GM23338 (cell line): ENCODE measurements around the gene CLASRP. TPM values are rescaled to one million over a fixed set of nuclear protein-coding genes. Genes with fewer than 3 reads are reported as not detected.

Source experiments
- ATAC-seq: fragments of 200-7000 bp; cut with Tn5 transposase; 3 replicates; pipeline ENCODE4 v1.9.1; 2020
- DNase-seq: peaks from one replicate; pipeline ENCODE4 v3.0.0-alpha.2; 2015; ENCODE audit warnings: low spot score
- H2AFZ ChIP-seq: fragments of 200-600 bp; sonication (generic); 2 replicates; pipeline ENCODE4 v1.8.0; 2016; ENCODE audit warnings: antibody characterized with exemption, mild to moderate bottlenecking, moderate library complexity
- H3F3A ChIP-seq: fragments of 200-600 bp; sonication (generic); replicated peaks from 2 replicates; pipeline ENCODE4 v1.8.0; 2017; ENCODE audit warnings: antibody characterized with exemption, mixed run types, low read depth
- H3K27ac ChIP-seq: fragments of 200-600 bp; sonication (generic); 2 replicates; pipeline ENCODE4 v1.6.1; 2016; ENCODE audit warnings: low read depth
- H3K27me3 ChIP-seq: fragments of 200-600 bp; sonication (generic); 2 replicates; pipeline ENCODE4 v1.8.0; 2016; ENCODE audit warnings: mild to moderate bottlenecking, mixed run types, moderate library complexity; ENCODE audit not compliant: insufficient read depth
- H3K36me3 ChIP-seq: fragments of 200-600 bp; sonication (generic); 2 replicates; pipeline ENCODE4 v1.8.0; 2016; ENCODE audit warnings: mild to moderate bottlenecking; ENCODE audit not compliant: insufficient read depth
- H3K4me1 ChIP-seq: fragments of 200-600 bp; sonication (generic); 2 replicates; pipeline ENCODE4 v1.8.0; 2016; ENCODE audit warnings: mild to moderate bottlenecking, moderate library complexity; ENCODE audit not compliant: insufficient read depth
- H3K4me2 ChIP-seq: fragments of 200-600 bp; sonication (generic); 2 replicates; pipeline ENCODE4 v1.7.1; 2017; ENCODE audit warnings: mixed run types
- H3K4me3 ChIP-seq: fragments of 200-600 bp; sonication (generic); 2 replicates; pipeline ENCODE4 v1.6.1; 2016; ENCODE audit warnings: mixed run types
- H3K79me2 ChIP-seq: fragments of 200-600 bp; sonication (generic); replicated peaks from 2 replicates; pipeline ENCODE4 v1.8.0; 2017; ENCODE audit warnings: mild to moderate bottlenecking; ENCODE audit not compliant: insufficient read depth
- H3K9me2 ChIP-seq: fragments of 200-600 bp; sonication (generic); 2 replicates; pipeline ENCODE4 v1.8.0; 2017; ENCODE audit not compliant: insufficient read depth
- H4K20me1 ChIP-seq: fragments of 200-600 bp; sonication (generic); replicated peaks from 2 replicates; pipeline ENCODE4 v1.8.0; 2017; ENCODE audit warnings: mild to moderate bottlenecking; ENCODE audit not compliant: insufficient read depth
- H3K27ac Mint-ChIP-seq: 2 replicates; pipeline ENCODE4 v1.8.0; 2020; ENCODE audit warnings: inconsistent platforms, mild to moderate bottlenecking, moderate library complexity, mixed read lengths
- H3K27me3 Mint-ChIP-seq: 3 replicates; pipeline ENCODE4 v1.8.0; 2022; ENCODE audit warnings: low read depth, mild to moderate bottlenecking, moderate library complexity, mixed read lengths, inconsistent platforms; ENCODE audit not compliant: insufficient read depth, poor library complexity
- H3K36me3 Mint-ChIP-seq: 3 replicates; pipeline ENCODE4 v1.8.0; 2021; ENCODE audit warnings: low read depth, mild to moderate bottlenecking, inconsistent platforms, moderate library complexity, mixed read lengths
- H3K4me1 Mint-ChIP-seq: 3 replicates; pipeline ENCODE4 v1.8.0; 2020; ENCODE audit warnings: mild to moderate bottlenecking, inconsistent platforms, mixed read lengths
- H3K4me3 Mint-ChIP-seq: 3 replicates; pipeline ENCODE4 v1.8.0; 2021; ENCODE audit warnings: moderate library complexity, mild to moderate bottlenecking, inconsistent platforms, mixed read lengths
- H3K9me3 Mint-ChIP-seq: 3 replicates; pipeline ENCODE4 v1.8.0; 2020; ENCODE audit warnings: moderate library complexity, mild to moderate bottlenecking, inconsistent platforms, mixed read lengths
- EZH2 ChIP-seq: fragments of 200-600 bp; sonication (generic); IDR thresholded peaks from one replicate; pipeline ENCODE4 v1.8.0; 2017; ENCODE audit warnings: antibody characterized with exemption, mild to moderate bottlenecking, low read depth; ENCODE audit not compliant: unreplicated experiment
- EZH2phosphoT487 ChIP-seq: fragments of 200-600 bp; sonication (generic); IDR thresholded peaks from one replicate; pipeline ENCODE4 v1.8.1; 2018; ENCODE audit warnings: antibody characterized with exemption; ENCODE audit not compliant: unreplicated experiment
- JUNB ChIP-seq: IDR thresholded peaks from one replicate; pipeline ENCODE4 v1.6.1; 2016; ENCODE audit warnings: antibody characterized with exemption; ENCODE audit not compliant: unreplicated experiment
- ZNF114 ChIP-seq: fragments of 250-450 bp; sonication (Bioruptor Pico); IDR thresholded peaks from 2 replicates; pipeline ENCODE4 v1.5.0; 2020; ENCODE audit warnings: mild to moderate bottlenecking, moderate library complexity
- ZNF331 ChIP-seq: fragments of 250-450 bp; sonication (Bioruptor Pico); IDR thresholded peaks from 2 replicates; pipeline ENCODE4 v1.5.0; 2020; ENCODE audit warnings: low read depth, mild to moderate bottlenecking, moderate library complexity
- ZNF462 ChIP-seq: fragments of 250-450 bp; sonication (Bioruptor Pico); IDR thresholded peaks from 2 replicates; pipeline ENCODE4 v1.5.0; 2020; ENCODE audit warnings: mild to moderate bottlenecking, moderate library complexity
- polyA plus RNA-seq: library from polyadenylated mRNA; unstranded; fragments of >200 nt; fragmentation: Nextera tagmentation; extraction: Ambion mirVana; gene quantifications from 2 replicates; pipeline ENCODE4 v1.2.1, GENCODE V29; 2016
- total RNA-seq: library from RNA; depleted of rRNA; stranded (reverse); fragments of >200 nt; shearing (Covaris generic); gene quantifications from 2 replicates; pipeline ENCODE4 v1.2.3, GENCODE V29; 2014

CLASRP gene
- total and polyA plus RNA-seq, 2 experiments from 2014 or later, result 27.1 to 78.7 TPM

GRCh38 chr19:45058622-45059159 lies 19.8 kb downstream of the CLASRP start:
- DNase-seq (no peak), ATAC-seq (no peak)
- Histone ChIP-seq H3K36me3 (peaks cover 30% of the 10 kb centered on the region), H3K27me3 (no peaks in the 10 kb centered on the region), H3K27ac (no peak overlapping the region), H3K4me2 (no peak overlapping the region), H3F3A (no peaks in the 10 kb centered on the region), H3K9me2 (no peaks in the 10 kb centered on the region), H2AFZ (no peak overlapping the region), H3K4me1 (no peaks in the 10 kb centered on the region), H3K4me3 (no peak overlapping the region), H4K20me1 (peaks cover 19% of the 10 kb centered on the region; the same call in 1 of the 2 replicates), H3K79me2 (0 out of 2 replicates have a peak, but pooled peaks cover 4% of the 10 kb centered on the region)
- no peak for TF ChIP-seq ZNF114 (CRISPR knock-in tag)
- TF ChIP-seq ZNF331 (CRISPR knock-in tag), result no peak
- no peak for TF ChIP-seq ZNF462 (CRISPR knock-in tag)
- no peak for TF ChIP-seq EZH2phosphoT487
- TF ChIP-seq EZH2, result no peak
- TF ChIP-seq JUNB, result no peak
- no peak overlapping the region for H3K4me3 Mint-ChIP-seq
- H3K4me1 Mint-ChIP-seq, result peaks cover 6% of the 10 kb centered on the region
- H3K36me3 Mint-ChIP-seq, result peaks cover 81% of the 10 kb centered on the region
- H3K9me3 Mint-ChIP-seq, result no peaks in the 10 kb centered on the region
- no peak overlapping the region for H3K27ac Mint-ChIP-seq
- H3K27me3 Mint-ChIP-seq, result peaks cover 16% of the 10 kb centered on the region
